Nephron progenitor cell (in vitro differentiated cells): Measurements from ENCODE around the gene NUPR2.
"Not testable (repeated sequence)": the region's sequence is repeated elsewhere in the genome, so short reads cannot be mapped to it uniquely, and the experiment has no call there.

ENCODE experiments used
- DNase-seq: peaks from one replicate; pipeline ENCODE4 v3.0.0; 2021
- H3K27ac Mint-ChIP-seq: 2 replicates; pipeline ENCODE4 v1.8.0; 2021; ENCODE audit warnings: mild to moderate bottlenecking, moderate library complexity, mixed read lengths
- H3K27me3 Mint-ChIP-seq: 2 replicates; pipeline ENCODE4 v1.8.0; 2021; ENCODE audit warnings: mild to moderate bottlenecking, low read depth, mixed read lengths; ENCODE audit not compliant: poor library complexity
- H3K36me3 Mint-ChIP-seq: 2 replicates; pipeline ENCODE4 v1.8.0; 2021; ENCODE audit warnings: low read depth, mixed read lengths
- H3K4me1 Mint-ChIP-seq: 2 replicates; pipeline ENCODE4 v1.8.0; 2021; ENCODE audit warnings: mixed read lengths
- H3K4me3 Mint-ChIP-seq: 2 replicates; pipeline ENCODE4 v1.8.0; 2021; ENCODE audit warnings: mild to moderate bottlenecking, moderate library complexity, mixed read lengths
- H3K9me3 Mint-ChIP-seq: 2 replicates; pipeline ENCODE4 v1.8.0; 2021; ENCODE audit warnings: mild to moderate bottlenecking, moderate library complexity, mixed read lengths
- CTCF ChIP-seq: fragments of 200-600 bp; sonication (generic); IDR thresholded peaks from 2 replicates; pipeline ENCODE4 v1.5.0; 2021; ENCODE audit warnings: antibody characterized with exemption

Gene NUPR2

GRCh38 chr7:56121440-56121839, 5.2 kb upstream of the NUPR2 start:
- TF ChIP-seq CTCF: no peak
- no peaks in the 10 kb centered on the region for H3K27me3 Mint-ChIP-seq
- H3K9me3 Mint-ChIP-seq: peaks cover 76% of the 10 kb centered on the region
- H3K27ac Mint-ChIP-seq: no peak overlapping the region
- no peak for DNase-seq
- H3K4me3 Mint-ChIP-seq: no peak overlapping the region
- H3K36me3 Mint-ChIP-seq: no peaks in the 10 kb centered on the region
- H3K4me1 Mint-ChIP-seq: no peaks in the 10 kb centered on the region

GRCh38 chr7:56112244-56112643, 4.0 kb downstream of the NUPR2 start:
- H3K27ac Mint-ChIP-seq, H3K4me3 Mint-ChIP-seq, DNase-seq, H3K4me1 Mint-ChIP-seq, H3K36me3 Mint-ChIP-seq: not testable (repeated sequence)
- H3K27me3 Mint-ChIP-seq: peaks cover 24% of the 10 kb centered on the region
- H3K9me3 Mint-ChIP-seq: peaks cover 55% of the 10 kb centered on the region

GRCh38 chr7:56110611-56111010, 5.6 kb downstream of the NUPR2 start:
- peaks cover 64% of the 10 kb centered on the region for H3K9me3 Mint-ChIP-seq
- H3K4me3 Mint-ChIP-seq: no peak overlapping the region
- TF ChIP-seq CTCF: no peak
- H3K27ac Mint-ChIP-seq: no peak overlapping the region
- H3K4me1 Mint-ChIP-seq: peaks cover 12% of the 10 kb centered on the region
- H3K27me3 Mint-ChIP-seq: peaks cover 27% of the 10 kb centered on the region
- H3K36me3 Mint-ChIP-seq: peaks cover 9% of the 10 kb centered on the region
- DNase-seq: no peak

GRCh38 chr7:56107954-56108258, 8.3 kb downstream of the NUPR2 start:
- H3K4me3 Mint-ChIP-seq: peak overlapping the region; percentile 32
- H3K4me1 Mint-ChIP-seq: peaks cover 19% of the 10 kb centered on the region
- peaks cover 23% of the 10 kb centered on the region for H3K27me3 Mint-ChIP-seq
- H3K36me3 Mint-ChIP-seq: peaks cover 15% of the 10 kb centered on the region
- peaks cover 52% of the 10 kb centered on the region for H3K9me3 Mint-ChIP-seq
- no peak for TF ChIP-seq CTCF
- H3K27ac Mint-ChIP-seq: no peak overlapping the region
- DNase-seq: no peak

- Mint-ChIP-seq H3K36me3 (peaks cover 22% of the 10 kb centered on the region), H3K4me1 (peaks cover 19% of the 10 kb centered on the region), H3K27ac (peak within 1 kb of the TSS; percentile 81), H3K27me3 (peaks cover 23% of the 10 kb centered on the region), H3K4me3 (peak within 1 kb of the TSS; percentile 96), H3K9me3 (peaks cover 48% of the 10 kb centered on the region)
- DNase-seq: peak; percentile 85
- TF ChIP-seq CTCF: no peak
Observed at GRCh38 chr7:56106108-56107073, 9.8 kb downstream of the NUPR2 start, which contains the start of gene CHCHD2. TSS of gene CHCHD2 (minus strand) at chr7:56106476. CDS start at chr7:56106413, 63 bp downstream.

GRCh38 chr7:56105508-56105907, 10.7 kb downstream of the NUPR2 start:
- TF ChIP-seq CTCF: no peak
- H3K4me3 Mint-ChIP-seq: peak overlapping the region; percentile 96

GRCh38 chr7:56104138-56104537, 12.1 kb downstream of the NUPR2 start:
- peaks cover 38% of the 10 kb centered on the region for H3K9me3 Mint-ChIP-seq

More at GRCh38 chr7:56105508-56105907, 10.7 kb downstream of the NUPR2 start:
- H3K27me3 Mint-ChIP-seq: peaks cover 23% of the 10 kb centered on the region
- DNase-seq: no peak
- H3K27ac Mint-ChIP-seq: no peak overlapping the region
- H3K36me3 Mint-ChIP-seq: peaks cover 31% of the 10 kb centered on the region
- peaks cover 19% of the 10 kb centered on the region for H3K4me1 Mint-ChIP-seq
- H3K9me3 Mint-ChIP-seq: peaks cover 45% of the 10 kb centered on the region

More at GRCh38 chr7:56104138-56104537, 12.1 kb downstream of the NUPR2 start:
- Mint-ChIP-seq H3K4me1 (peaks cover 19% of the 10 kb centered on the region), H3K36me3 (peaks cover 36% of the 10 kb centered on the region), H3K27me3 (peaks cover 20% of the 10 kb centered on the region)
- not testable (repeated sequence) for H3K4me3 Mint-ChIP-seq, H3K27ac Mint-ChIP-seq, DNase-seq
